NB4 (cell line): Measurements from ENCODE around the gene FOXP2.

Experiments
- DNase-seq: peaks from one replicate; pipeline ENCODE4 v3.0.0; 2010; ENCODE audit warnings: low read depth
- H3K4me3 ChIP-seq: one replicate; pipeline ENCODE4 v1.5.1; 2011; ENCODE audit warnings: mild to moderate bottlenecking, low read depth, low read length, moderate library complexity
- MAX ChIP-seq: IDR thresholded peaks from 2 replicates; pipeline ENCODE4 v1.6.1; 2011; ENCODE audit warnings: low read depth, low read length
- MYC ChIP-seq: IDR thresholded peaks from 2 replicates; pipeline ENCODE4 v1.6.1; 2011; ENCODE audit warnings: low read depth, low read length
- POLR2A ChIP-seq: IDR thresholded peaks from 2 replicates; pipeline ENCODE4 v1.6.1; 2011; ENCODE audit warnings: mild to moderate bottlenecking; ENCODE audit not compliant: insufficient read length; ENCODE audit errors: extremely low read depth
- TF ChIP-seq, protein P1 (sequence below): IDR thresholded peaks from one replicate; pipeline ENCODE4 v1.5.1; 2012; ENCODE audit warnings: low read depth, low read length

Gene FOXP2

GRCh38 chr7:114413761-114414155 is 857 bp upstream of the FOXP2 start:
- H3K4me3 ChIP-seq = no peak overlapping the region
- no peak for DNase-seq
- TF ChIP-seq, protein P1, sequence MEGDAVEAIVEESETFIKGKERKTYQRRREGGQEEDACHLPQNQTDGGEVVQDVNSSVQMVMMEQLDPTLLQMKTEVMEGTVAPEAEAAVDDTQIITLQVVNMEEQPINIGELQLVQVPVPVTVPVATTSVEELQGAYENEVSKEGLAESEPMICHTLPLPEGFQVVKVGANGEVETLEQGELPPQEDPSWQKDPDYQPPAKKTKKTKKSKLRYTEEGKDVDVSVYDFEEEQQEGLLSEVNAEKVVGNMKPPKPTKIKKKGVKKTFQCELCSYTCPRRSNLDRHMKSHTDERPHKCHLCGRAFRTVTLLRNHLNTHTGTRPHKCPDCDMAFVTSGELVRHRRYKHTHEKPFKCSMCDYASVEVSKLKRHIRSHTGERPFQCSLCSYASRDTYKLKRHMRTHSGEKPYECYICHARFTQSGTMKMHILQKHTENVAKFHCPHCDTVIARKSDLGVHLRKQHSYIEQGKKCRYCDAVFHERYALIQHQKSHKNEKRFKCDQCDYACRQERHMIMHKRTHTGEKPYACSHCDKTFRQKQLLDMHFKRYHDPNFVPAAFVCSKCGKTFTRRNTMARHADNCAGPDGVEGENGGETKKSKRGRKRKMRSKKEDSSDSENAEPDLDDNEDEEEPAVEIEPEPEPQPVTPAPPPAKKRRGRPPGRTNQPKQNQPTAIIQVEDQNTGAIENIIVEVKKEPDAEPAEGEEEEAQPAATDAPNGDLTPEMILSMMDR = no peak
- no peak for TF ChIP-seq POLR2A
- TF ChIP-seq MYC = no peak
- TF ChIP-seq MAX = no peak

DNA sequence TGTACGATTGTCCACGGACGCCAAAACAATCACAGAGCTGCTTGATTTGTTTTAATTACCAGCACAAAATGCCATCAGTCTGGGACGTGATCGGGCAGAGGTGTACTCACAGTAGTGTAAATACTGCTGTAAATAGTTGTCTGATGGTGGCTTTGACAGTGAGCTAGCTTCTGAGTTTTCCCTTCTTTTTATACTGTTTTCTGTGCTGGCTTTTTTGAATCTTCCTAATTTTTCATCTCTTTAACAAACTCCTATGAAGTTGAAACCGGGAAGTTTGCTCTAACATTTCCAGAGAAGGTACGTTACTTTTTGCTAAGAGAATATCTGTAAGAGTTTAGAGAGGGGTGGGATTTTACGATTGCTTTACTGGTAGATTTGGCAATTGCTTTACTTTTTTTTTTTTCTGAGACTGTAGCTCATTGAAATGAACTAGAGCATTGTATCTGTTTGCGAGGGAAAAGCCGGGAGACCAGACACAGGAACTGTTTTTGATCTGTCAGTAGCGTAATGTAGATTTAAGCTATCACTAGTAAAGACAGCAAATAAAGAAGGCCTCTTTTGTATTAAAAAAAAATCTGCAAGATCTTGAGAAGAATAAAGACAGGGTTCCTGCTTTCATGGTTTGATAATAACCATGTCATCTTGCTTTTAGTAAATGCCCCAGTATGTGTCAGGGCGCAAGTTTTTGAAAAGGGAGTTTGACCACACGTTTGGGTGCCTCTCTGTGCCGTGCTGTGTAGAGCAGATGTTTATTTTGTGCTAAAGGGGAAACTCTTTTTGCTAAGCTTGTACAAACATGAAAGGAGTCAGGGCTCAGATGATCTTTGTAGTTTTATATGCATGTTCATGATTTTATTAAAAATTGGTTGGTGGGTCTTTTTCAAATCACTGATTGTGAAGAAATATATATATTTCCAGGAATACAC is 712 bp downstream of the FOXP2 start:
- TF ChIP-seq POLR2A (no peak), MYC (no peak)
- no peak overlapping the region for H3K4me3 ChIP-seq
- DNase-seq = no peak

DNA sequence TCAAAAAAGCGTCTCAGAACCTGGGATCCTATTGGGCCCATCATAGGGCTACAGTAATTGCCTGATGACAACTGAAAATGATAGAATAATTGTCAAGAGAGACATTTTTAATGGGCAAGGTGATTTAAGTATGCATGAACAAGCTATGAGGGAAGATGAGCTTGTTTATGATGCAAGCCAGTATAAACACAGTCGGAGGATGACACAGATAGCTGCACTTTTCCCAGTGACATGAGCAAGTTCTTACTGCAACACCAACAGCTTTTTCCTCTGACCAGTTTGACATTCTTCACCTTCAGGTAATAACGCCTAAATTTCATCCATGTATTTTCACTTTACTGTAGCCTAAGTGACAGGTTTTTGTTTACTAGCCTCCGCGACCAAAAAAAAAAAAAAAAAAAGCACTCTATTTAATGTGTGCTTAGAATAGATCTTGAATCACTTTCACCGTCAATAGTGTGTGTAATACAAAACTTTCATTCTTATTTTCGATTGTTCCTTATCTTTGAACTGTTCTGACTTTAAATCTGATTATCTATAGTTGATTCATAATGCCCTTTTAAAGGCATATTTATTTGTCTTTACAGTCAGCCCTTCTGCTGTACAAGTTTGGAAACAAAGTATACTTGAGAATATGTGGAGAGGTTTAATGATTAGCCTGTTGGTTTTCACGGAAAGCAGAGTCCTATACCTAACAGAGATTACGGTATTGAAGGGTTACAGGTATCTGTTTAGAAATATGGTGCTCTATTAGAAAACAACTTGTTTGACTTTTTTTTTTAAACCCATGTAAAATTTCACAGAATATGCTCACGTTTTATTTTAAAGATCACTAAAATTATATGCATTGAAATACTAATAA is 1.7 kb downstream of the FOXP2 start:
- no peak overlapping the region for H3K4me3 ChIP-seq
- TF ChIP-seq MYC = no peak
- TF ChIP-seq MAX = no peak
- TF ChIP-seq, protein P1 = no peak
- no peak for TF ChIP-seq POLR2A
- no peak for DNase-seq

GRCh38 chr7:114417290-114417689 is 2.7 kb downstream of the FOXP2 start:
- TF ChIP-seq, protein P1 = no peak
- TF ChIP-seq POLR2A (no peak), MYC (no peak), MAX (no peak)
- H3K4me3 ChIP-seq = no peak overlapping the region

GRCh38 chr7:114418117-114418516 is 3.5 kb downstream of the FOXP2 start:
- TF ChIP-seq POLR2A (no peak), MYC (no peak), MAX (no peak)
- TF ChIP-seq, protein P1 = no peak
- DNase-seq = no peak
- no peak overlapping the region for H3K4me3 ChIP-seq

More at GRCh38 chr7:114417290-114417689, 2.7 kb downstream of the FOXP2 start:
- no peak for DNase-seq
